GM12864 (cell line): Measurements from ENCODE around the gene ARHGEF10L.
A peak's percentile ranks its signal among the peaks of the same experiment; 100 is the strongest.

Experiments used
- DNase-seq: peaks from one replicate; pipeline ENCODE4 v3.0.0-alpha.2; 2011; ENCODE audit warnings: low read depth
- H3K4me3 ChIP-seq: 2 replicates; pipeline ENCODE4 v1.5.1; 2011; ENCODE audit warnings: mild to moderate bottlenecking, low read depth, low read length, control low read depth
- CTCF ChIP-seq: IDR thresholded peaks from 2 replicates; pipeline ENCODE4 v1.5.1; 2011; ENCODE audit warnings: low read depth, mild to moderate bottlenecking, moderate library complexity, low read length, control low read depth, inconsistent platforms; ENCODE audit errors: missing control alignments

The ARHGEF10L gene

GRCh38 chr1:17605582-17606344 lies 66.3 kb downstream of the ARHGEF10L start:
- TF ChIP-seq CTCF: no peak
- H3K4me3 ChIP-seq: no peak overlapping the region
- DNase-seq: no peak

DNA sequence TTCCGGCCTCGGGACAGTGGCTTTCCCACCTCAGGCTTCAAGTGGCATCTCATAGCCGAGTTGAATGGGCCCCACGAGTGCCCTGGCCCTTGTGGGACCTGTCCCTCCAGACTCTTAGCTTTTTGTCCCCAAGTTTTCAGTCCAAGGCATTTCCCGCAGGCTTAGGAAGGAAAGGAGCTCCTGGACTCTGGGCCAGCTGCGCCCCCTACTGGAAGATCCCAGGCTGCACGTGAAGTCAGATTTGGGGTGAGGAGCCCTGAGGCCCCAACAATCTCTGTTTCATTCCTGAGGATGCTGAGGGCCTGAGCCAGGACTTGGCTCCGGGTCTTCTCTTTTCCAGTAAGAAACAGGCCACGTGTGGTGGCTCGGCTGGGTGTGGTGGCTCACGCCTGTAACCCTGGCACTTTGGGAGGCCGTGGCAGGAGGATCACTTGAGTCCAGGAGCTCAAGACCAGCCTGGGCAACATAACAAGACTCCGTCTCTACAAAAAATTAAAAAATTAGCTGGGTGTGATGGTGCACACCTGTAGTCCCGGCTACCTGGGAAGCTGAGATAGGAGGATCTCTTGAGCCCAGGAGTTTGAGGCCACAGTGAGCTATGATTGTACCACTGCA lies 67.4 kb downstream of the ARHGEF10L start:
- no peak for DNase-seq
- peak; percentile 94 for TF ChIP-seq CTCF
- H3K4me3 ChIP-seq: no peak overlapping the region

DNA sequence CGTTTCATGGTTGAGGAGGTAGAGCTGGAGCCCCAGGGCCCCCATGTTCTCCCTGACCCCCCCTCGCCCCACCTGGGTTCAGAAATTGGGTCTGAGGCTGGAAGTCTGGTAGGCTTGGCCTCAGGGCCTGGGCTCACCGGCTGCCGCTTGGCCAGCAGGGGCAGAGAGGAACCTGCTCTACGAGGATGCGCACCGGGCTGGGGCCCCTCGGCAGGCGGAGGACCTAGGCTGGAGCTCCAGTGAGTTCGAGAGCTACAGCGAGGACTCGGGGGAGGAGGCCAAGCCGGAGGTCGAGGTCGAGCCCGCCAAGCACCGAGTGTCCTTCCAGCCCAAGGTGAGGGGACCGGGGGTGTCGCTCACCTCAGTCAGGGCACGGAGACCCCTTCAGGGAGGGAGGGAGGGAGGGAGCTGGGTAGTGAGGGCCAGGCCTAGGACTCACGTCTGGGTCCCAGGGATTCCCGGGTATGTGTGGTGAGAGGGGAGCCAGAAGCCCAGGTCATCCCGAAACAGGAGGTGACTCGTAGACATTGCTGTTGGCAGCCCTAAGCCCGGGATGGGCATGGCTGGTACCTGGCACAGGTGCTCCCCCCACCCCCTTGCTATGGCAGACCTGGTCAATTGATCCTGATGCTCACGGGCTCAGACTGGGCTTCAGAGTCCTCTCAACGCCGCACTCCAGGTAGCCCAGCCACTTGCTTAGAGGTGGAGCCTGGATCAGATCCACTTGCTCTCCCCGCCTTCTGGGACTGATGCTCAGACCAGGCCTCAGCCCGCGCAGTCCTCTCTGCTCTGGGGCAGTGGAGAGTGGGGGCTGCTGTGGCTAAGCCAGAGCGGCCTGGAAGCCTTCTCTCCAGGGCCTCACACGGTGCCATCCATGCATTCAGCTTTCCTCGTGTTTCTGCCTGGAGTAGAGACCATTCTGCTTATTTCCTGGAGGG lies 68.4 kb downstream of the ARHGEF10L start:
- no peak for TF ChIP-seq CTCF
- DNase-seq: no peak
- no peak overlapping the region for H3K4me3 ChIP-seq

DNA sequence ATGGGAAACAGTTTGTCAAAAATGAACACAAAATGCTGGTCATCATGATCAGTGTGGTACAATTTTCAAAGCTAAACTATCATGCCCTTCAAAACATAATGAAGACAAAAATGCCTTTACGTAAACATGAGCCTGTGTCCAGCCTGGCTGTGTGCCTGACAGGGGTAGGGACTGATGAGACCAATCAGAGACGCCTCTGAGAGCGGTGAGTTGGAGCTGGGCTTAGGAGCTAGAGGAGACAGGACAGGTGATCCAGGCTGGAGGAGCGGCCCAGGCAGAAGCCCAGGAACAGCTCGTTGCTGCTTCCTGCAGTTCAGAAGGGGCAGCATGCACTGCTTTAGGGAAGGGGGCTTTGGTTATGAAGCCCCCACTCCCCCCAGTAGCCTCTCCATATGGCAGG lies 70.0 kb downstream of the ARHGEF10L start:
- no peak overlapping the region for H3K4me3 ChIP-seq
- no peak for TF ChIP-seq CTCF
- DNase-seq: no peak

- no peak for DNase-seq
- TF ChIP-seq CTCF: no peak
- no peak overlapping the region for H3K4me3 ChIP-seq
Observed at GRCh38 chr1:17610085-17610484, 70.6 kb downstream of the ARHGEF10L start.

DNA sequence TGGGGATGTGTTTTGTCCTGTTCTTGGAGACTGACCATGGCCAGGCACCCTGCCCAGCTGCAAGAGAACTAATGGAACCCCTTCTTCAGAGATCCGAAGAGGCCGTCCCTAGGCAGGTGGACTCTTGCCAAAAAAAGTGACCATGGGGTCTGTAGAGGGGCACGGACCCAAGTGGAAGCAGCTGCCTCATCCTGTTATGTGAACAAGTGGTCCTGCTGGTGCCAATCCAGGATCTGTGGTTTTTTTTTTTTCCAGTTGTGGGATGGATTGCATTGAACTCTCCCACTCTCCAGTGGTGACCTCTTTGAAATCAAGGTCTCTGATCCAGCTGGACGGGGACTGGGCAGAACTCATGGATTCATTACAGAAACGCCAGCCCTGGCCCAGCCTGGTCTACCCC lies 71.2 kb downstream of the ARHGEF10L start:
- H3K4me3 ChIP-seq: no peak overlapping the region
- no peak for TF ChIP-seq CTCF
- DNase-seq: no peak
